ENCODE results near the gene PHF13. TPM values are rescaled to one million over a fixed set of nuclear protein-coding genes. Genes with fewer than 3 reads are reported as not detected.

The PHF13 gene
- total RNA-seq, 3 donors from 2014 or later: 10.9 to 18.3 (median 14.4) TPM

- TF ChIP-seq POLR2AphosphoS5 (IDR thresholded peaks at IDR 0.05): no peak
- no peak for TF ChIP-seq CTCF (IDR thresholded peaks at IDR 0.05)
- TF ChIP-seq POLR2A (IDR thresholded peaks at IDR 0.05): no peak
- DNase-seq (ENCODE audit: low spot score in 2 of 2): no peak
- H3K9me3 ChIP-seq: no peaks in the 10 kb centered on the region
- H3K4me3 ChIP-seq: no peak overlapping the region
- peaks cover 0 to 4% of the 10 kb centered on the region in 2 donors for H3K4me1 ChIP-seq
- H3K27ac ChIP-seq: peak overlapping the region in 1 of 2 donors; percentile 32
- intact Hi-C loops (cut with DNase I; ENCODE audit: low total_unique reads): no loop called here
- no peaks in the 10 kb centered on the region for H3K36me3 ChIP-seq
- H3K27me3 ChIP-seq: no peaks in the 10 kb centered on the region
Measured at GRCh38 chr1:6591644-6592043, 21.9 kb upstream of the PHF13 start.

- H3K9me3 ChIP-seq: no peaks in the 10 kb centered on the region
- TF ChIP-seq CTCF (IDR thresholded peaks at IDR 0.05) (no peak), POLR2A (IDR thresholded peaks at IDR 0.05) (no peak), POLR2AphosphoS5 (IDR thresholded peaks at IDR 0.05) (no peak)
- H3K4me1 ChIP-seq: peaks cover 4 to 12% of the 10 kb centered on the region in 2 donors
- H3K27me3 ChIP-seq: no peaks in the 10 kb centered on the region
- no peak overlapping the region for H3K27ac ChIP-seq
- intact Hi-C loops (cut with DNase I; ENCODE audit: low total_unique reads): no loop called here
- no peaks in the 10 kb centered on the region for H3K36me3 ChIP-seq
- no peak for DNase-seq (ENCODE audit: low spot score in 2 of 2)
- no peak overlapping the region for H3K4me3 ChIP-seq
Measured at GRCh38 chr1:6592441-6592840, 21.1 kb upstream of the PHF13 start.

- intact Hi-C loops (cut with DNase I; ENCODE audit: low total_unique reads): no loop called here
Measured at GRCh38 chr1:6592865-6593593, 20.5 kb upstream of the PHF13 start.

GRCh38 chr1:6593810-6594209, 19.7 kb upstream of the PHF13 start:
- Histone ChIP-seq H3K9me3 (no peaks in the 10 kb centered on the region), H3K27me3 (no peaks in the 10 kb centered on the region), H3K27ac (no peak overlapping the region), H3K4me1 (peaks cover 8 to 16% of the 10 kb centered on the region in 2 donors), H3K4me3 (no peak overlapping the region), H3K36me3 (no peaks in the 10 kb centered on the region)
- intact Hi-C loops (cut with DNase I; ENCODE audit: low total_unique reads): no loop called here
- no peak for TF ChIP-seq CTCF (IDR thresholded peaks at IDR 0.05)
- TF ChIP-seq POLR2AphosphoS5 (IDR thresholded peaks at IDR 0.05): no peak
- no peak for TF ChIP-seq POLR2A (IDR thresholded peaks at IDR 0.05)
- no peak for DNase-seq (ENCODE audit: low spot score in 2 of 2)

More at GRCh38 chr1:6592865-6593593, 20.5 kb upstream of the PHF13 start:
- no peaks in the 10 kb centered on the region for H3K27me3 ChIP-seq
- no peak overlapping the region for H3K4me3 ChIP-seq
- no peaks in the 10 kb centered on the region for H3K9me3 ChIP-seq
- TF ChIP-seq POLR2A (IDR thresholded peaks at IDR 0.05): no peak
- no peak for TF ChIP-seq POLR2AphosphoS5 (IDR thresholded peaks at IDR 0.05)
- no peak for TF ChIP-seq CTCF (IDR thresholded peaks at IDR 0.05)
- H3K27ac ChIP-seq: no peak overlapping the region
- DNase-seq (ENCODE audit: low spot score in 2 of 2): no peak
- no peaks in the 10 kb centered on the region for H3K36me3 ChIP-seq
- H3K4me1 ChIP-seq: peaks cover 7 to 16% of the 10 kb centered on the region in 2 donors

- Histone ChIP-seq H3K36me3 (no peaks in the 10 kb centered on the region), H3K9me3 (no peaks in the 10 kb centered on the region), H3K4me1 (peaks cover 12 to 26% of the 10 kb centered on the region in 2 donors), H3K27me3 (no peaks in the 10 kb centered on the region), H3K27ac (no peak overlapping the region), H3K4me3 (no peak overlapping the region)
- TF ChIP-seq POLR2AphosphoS5 (IDR thresholded peaks at IDR 0.05) (no peak), POLR2A (IDR thresholded peaks at IDR 0.05) (no peak), CTCF (IDR thresholded peaks at IDR 0.05) (no peak)
- intact Hi-C loops (cut with DNase I; ENCODE audit: low total_unique reads): no loop called here
- no peak for DNase-seq (ENCODE audit: low spot score in 2 of 2)
Measured at GRCh38 chr1:6594977-6595740, 18.4 kb upstream of the PHF13 start.

All from breast epithelium (tissue), 4 donors.